Motor neuron (in vitro differentiated cells): ENCODE data around the gene QDPR. TPM values are rescaled to one million over a fixed set of nuclear protein-coding genes. Genes with fewer than 3 reads are reported as not detected.
A peak's percentile ranks its signal among the peaks of the same experiment; 100 is the strongest.
"Not testable (repeated sequence)": the region's sequence is repeated elsewhere in the genome, so short reads cannot be mapped to it uniquely, and the experiment has no call there.

Experiments
- ATAC-seq, 8 experiments: fragments of 200-7000 bp; cut with Tn5 transposase; replicated peaks in 6 of 8; 2 replicates each; pipeline ENCODE4 v1.8.0; 2021; ENCODE audit warnings: mild to moderate bottlenecking in 8 of 8, moderate library complexity in 8 of 8
- H3K27ac ChIP-seq, 2 donors: fragments of 250-450 bp; sonication (Bioruptor Pico); 2 replicates each; pipeline ENCODE4 v1.9.0; 2021; ENCODE audit warnings: antibody characterized with exemption in 2 of 2, mild to moderate bottlenecking in 2 of 2, moderate library complexity in 1 of 2
- H3K4me1 ChIP-seq, 2 donors: fragments of 250-450 bp; sonication (Bioruptor Pico); replicated peaks in 1 of 2; 2 replicates each; pipeline ENCODE4 v1.6.1; 2021; ENCODE audit warnings: antibody characterized with exemption in 2 of 2, mild to moderate bottlenecking in 2 of 2, moderate library complexity in 1 of 2
- H3K4me3 ChIP-seq, 5 donors: fragments of 250-450 bp; sonication (Bioruptor Pico); 2 replicates each; pipeline ENCODE4 v1.9.0; 2021; ENCODE audit warnings: antibody characterized with exemption in 5 of 5, mild to moderate bottlenecking in 5 of 5, moderate library complexity in 4 of 5
- WGBS, 10 experiments: fragments of 450-650 bp; shearing (Covaris generic); methylation state at CpG; one replicate each; pipeline ENCODE4 v1.0.0; 2022; 5-methylcytosine and 5-hydroxymethylcytosine counted together
- in situ Hi-C, 9 experiments: fragments of 400-800 bp; cut with MboI; loops; one replicate each; pipeline ENCODE4 v1.15.0; 2021; ENCODE audit warnings: low sequenced_read_pairs in 9 of 9, low pct_unique_long_range_greater_than_20kb in 2 of 9; ENCODE audit not compliant: unreplicated experiment in 9 of 9
- total RNA-seq, 8 experiments: library from RNA; unstranded; fragments of 300-600 nt; gene quantifications; 2 replicates each; pipeline versions ENCODE4 v1.2.3 to v1.2.4, GENCODE V29; 2022

Gene QDPR
- total RNA-seq, 8 experiments from 2014 or later: 8.5 to 25.2 (median 16.3) TPM

GRCh38 chr4:17546222-17546621 lies 34.3 kb upstream of the QDPR start:
- ATAC-seq: no peak
- H3K4me3 ChIP-seq: no peak overlapping the region
- 42 to 100% (median 91%) methylated on average over 1 to 7 of the region's 10 CpGs; no CpG with 5 or more reads in 3 of the 10 experiments for WGBS, 10 experiments
- H3K27ac ChIP-seq: no peak overlapping the region
- peaks cover 7% of the 10 kb centered on the region in 2 donors for H3K4me1 ChIP-seq
- in situ Hi-C loops: no loop called here

DNA sequence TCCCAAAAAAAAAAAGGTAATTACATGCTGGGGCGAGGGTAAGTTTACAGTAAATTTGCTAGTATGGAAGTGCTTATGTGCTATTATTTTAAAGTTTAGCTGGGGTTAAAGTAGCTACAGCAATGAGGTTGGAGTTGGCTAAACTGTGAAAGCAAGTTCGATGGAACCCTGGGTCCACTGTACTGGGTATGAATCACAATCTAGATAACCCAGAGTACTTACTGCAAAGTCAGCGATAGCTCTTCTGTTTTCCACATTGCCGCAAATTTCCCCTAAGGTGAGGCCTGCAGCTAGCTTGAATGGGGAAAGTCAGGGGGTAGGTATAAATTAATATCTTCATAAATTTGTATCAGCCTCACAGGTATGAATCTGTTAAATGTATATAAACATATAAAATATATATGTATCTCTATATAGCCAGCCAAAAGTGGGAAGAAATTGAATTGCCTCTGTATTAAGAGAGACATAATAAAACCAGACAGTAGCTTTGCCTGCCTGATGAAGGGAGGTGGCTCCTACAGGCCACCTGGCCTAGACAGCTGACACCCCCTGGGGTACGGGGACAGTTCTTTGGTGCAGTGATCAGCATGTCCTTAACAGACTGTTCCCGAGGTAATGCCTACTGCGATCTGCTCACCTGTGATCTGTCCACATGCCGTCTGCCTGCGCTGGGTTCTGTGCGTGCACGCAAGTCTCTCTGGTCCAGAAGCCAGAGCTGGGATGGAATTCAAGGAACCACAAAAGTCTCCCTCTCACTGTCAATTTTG lies 33.7 kb upstream of the QDPR start:
- no peak overlapping the region for H3K4me3 ChIP-seq
- H3K4me1 ChIP-seq: peaks cover 7% of the 10 kb centered on the region in 2 donors
- no peak for ATAC-seq
- no peak overlapping the region for H3K27ac ChIP-seq
- WGBS, 10 experiments: 0 to 100% (median 68%) methylated on average over 1 to 9 of the region's 11 CpGs
- in situ Hi-C loops: no loop called here

- Histone ChIP-seq H3K27ac (no peak overlapping the region), H3K4me1 (peaks cover 7% of the 10 kb centered on the region in 2 donors), H3K4me3 (no peak overlapping the region)
- in situ Hi-C loops: no loop called here
- ATAC-seq: no peak
- WGBS, 10 experiments: 40 to 100% (median 80%) methylated on average over 1 to 2 of the region's 3 CpGs; no CpG with 5 or more reads in 6 of the 10 experiments
Observed at GRCh38 chr4:17544831-17545234, 32.9 kb upstream of the QDPR start.

- peaks cover 7% of the 10 kb centered on the region in 2 donors for H3K4me1 ChIP-seq
- peak in 5 of 8 experiments; percentile 96 to 99 (median 98) for ATAC-seq
- H3K4me3 ChIP-seq: no peak overlapping the region
- in situ Hi-C loops: no loop called here
- no peak overlapping the region for H3K27ac ChIP-seq
- 0 to 43% (median 34%) methylated on average over 1 to 4 of the region's 6 CpGs for WGBS, 10 experiments
Observed at GRCh38 chr4:17544205-17544604, 32.3 kb upstream of the QDPR start.

- WGBS, 10 experiments: 75 to 100% (median 90%) methylated on average over 1 to 6 of the region's 6 CpGs; no CpG with 5 or more reads in 1 of the 10 experiments
- ATAC-seq, H3K27ac ChIP-seq, in situ Hi-C loops, H3K4me3 ChIP-seq, H3K4me1 ChIP-seq: not testable (repeated sequence)
Observed at GRCh38 chr4:17537060-17537459, 25.2 kb upstream of the QDPR start.

DNA sequence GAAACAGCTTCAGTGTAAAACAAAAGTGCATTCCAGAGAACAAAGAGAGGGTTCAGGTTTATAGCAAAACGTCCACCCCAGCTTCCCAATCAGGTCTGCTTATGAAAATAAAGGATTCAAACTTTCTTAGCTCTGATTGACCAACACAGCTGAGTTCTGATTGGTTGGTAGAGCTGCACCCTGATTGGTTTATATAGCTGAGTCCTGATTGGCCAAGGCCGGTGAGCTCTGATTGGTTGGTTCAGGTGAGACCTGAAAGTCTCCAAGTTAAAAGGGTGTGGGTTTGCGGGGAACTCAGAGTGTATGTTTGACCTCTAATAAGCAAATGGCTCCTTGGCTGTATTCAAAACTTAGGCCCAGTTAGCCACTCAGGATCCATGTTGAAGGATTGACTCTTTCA lies 24.0 kb upstream of the QDPR start:
- H3K4me3 ChIP-seq: no peak overlapping the region
- H3K4me1 ChIP-seq: no peaks in the 10 kb centered on the region
- WGBS, 10 experiments: 0 to 93% (median 81%) methylated on average over 1 to 3 of the region's 3 CpGs; no CpG with 5 or more reads in 2 of the 10 experiments
- in situ Hi-C loops: no loop called here
- ATAC-seq: no peak
- no peak overlapping the region for H3K27ac ChIP-seq

- Histone ChIP-seq H3K4me3 (no peak overlapping the region), H3K27ac (no peak overlapping the region), H3K4me1 (no peaks in the 10 kb centered on the region)
- in situ Hi-C loops: no loop called here
- no peak for ATAC-seq
- WGBS, 10 experiments: 32 to 94% (median 87%) methylated on average over 2 to 4 of the region's 4 CpGs
Observed at GRCh38 chr4:17535242-17535641, 23.4 kb upstream of the QDPR start.

DNA sequence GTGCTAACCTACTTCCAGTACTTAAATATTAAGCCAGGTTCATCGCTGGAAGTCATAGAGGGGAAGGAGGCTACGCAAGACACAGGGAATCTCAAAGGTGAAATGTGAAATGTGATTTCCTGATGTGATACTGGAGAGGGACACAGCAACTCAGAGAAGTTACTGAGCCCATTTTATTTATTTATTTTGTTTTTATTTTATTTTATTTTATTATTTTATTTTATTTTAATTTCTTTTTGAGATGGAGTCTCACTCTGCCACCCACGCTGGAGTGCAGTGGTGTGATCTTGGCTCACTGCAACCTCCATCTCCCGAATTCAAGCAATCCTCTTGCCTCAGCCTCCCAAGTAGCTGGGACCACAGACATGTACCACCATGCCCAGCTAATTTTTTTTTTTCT lies 22.8 kb upstream of the QDPR start:
- H3K4me3 ChIP-seq: no peak overlapping the region
- H3K27ac ChIP-seq: no peak overlapping the region
- H3K4me1 ChIP-seq: no peaks in the 10 kb centered on the region
- 73 to 100% (median 100%) methylated on average over 1 to 4 of the region's 4 CpGs for WGBS, 10 experiments
- ATAC-seq: no peak
- in situ Hi-C loops: no loop called here

DNA sequence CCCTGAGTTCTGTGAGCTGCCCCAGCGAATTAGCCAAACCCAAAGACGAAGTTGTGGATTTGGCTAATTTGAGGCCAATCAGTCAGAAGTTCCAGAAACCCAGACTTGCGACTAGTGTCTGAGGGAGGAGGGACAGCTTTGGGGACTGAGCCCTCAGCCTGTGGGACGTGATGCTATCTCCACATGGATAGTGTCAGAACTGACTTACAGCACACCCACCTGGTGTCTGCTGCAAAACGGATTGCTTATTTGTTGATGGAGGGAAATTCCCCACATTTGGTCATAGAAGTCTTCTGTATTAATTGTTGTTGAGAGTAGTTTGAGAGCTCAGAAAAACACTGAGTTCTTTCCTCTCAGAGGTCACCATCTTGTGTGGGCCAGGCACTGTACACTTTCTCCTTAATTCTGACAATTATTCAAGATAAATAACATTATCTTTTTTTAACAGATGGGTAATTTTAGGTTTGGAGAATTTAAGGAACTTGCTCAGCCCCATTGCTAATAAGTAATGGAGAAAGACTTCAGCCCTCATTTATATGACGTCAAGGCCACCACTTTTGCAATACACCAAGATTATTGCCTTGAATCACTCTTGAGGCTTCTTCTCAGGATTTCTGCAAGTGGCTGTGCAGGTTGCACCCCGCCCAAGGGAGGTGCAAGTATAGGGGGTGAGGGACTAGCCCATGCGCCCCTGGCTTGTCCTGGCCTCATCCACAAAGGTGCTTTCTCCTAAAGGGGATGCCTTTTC lies 19.8 kb upstream of the QDPR start:
- H3K4me3 ChIP-seq: no peak overlapping the region
- ATAC-seq: no peak
- 0 to 100% (median 60%) methylated on average over 1 to 6 of the region's 8 CpGs; no CpG with 5 or more reads in 1 of the 10 experiments for WGBS, 10 experiments
- no peaks in the 10 kb centered on the region for H3K4me1 ChIP-seq
- in situ Hi-C loops: no loop called here
- H3K27ac ChIP-seq: no peak overlapping the region

GRCh38 chr4:17528551-17529165 lies 16.8 kb upstream of the QDPR start:
- H3K27ac ChIP-seq: no peak overlapping the region
- H3K4me3 ChIP-seq: no peak overlapping the region
- no peak for ATAC-seq
- in situ Hi-C loops: no loop called here
- H3K4me1 ChIP-seq: no peaks in the 10 kb centered on the region
- 63 to 100% (median 93%) methylated on average over 1 to 10 of the region's 10 CpGs; no CpG with 5 or more reads in 1 of the 10 experiments for WGBS, 10 experiments

- H3K4me1 ChIP-seq: no peaks in the 10 kb centered on the region
- ATAC-seq: no peak
- in situ Hi-C loops: no loop called here
Observed at GRCh38 chr4:17526695-17527477, 15.0 kb upstream of the QDPR start.

GRCh38 chr4:17523662-17524061 lies 11.8 kb upstream of the QDPR start:
- WGBS, 10 experiments: 0 to 51% (median 40%) methylated on average over 1 to 2 of the region's 2 CpGs; no CpG with 5 or more reads in 5 of the 10 experiments

More at GRCh38 chr4:17526695-17527477, 15.0 kb upstream of the QDPR start:
- 53 to 91% (median 84%) methylated on average over 11 to 25 of the region's 27 CpGs; no CpG with 5 or more reads in 1 of the 10 experiments for WGBS, 10 experiments
- Histone ChIP-seq H3K4me3 (no peak overlapping the region), H3K27ac (no peak overlapping the region)

More at GRCh38 chr4:17523662-17524061, 11.8 kb upstream of the QDPR start:
- Histone ChIP-seq H3K4me1 (no peaks in the 10 kb centered on the region), H3K27ac (no peak overlapping the region), H3K4me3 (no peak overlapping the region)
- ATAC-seq: peak in 2 of 8 experiments; percentile 43 to 63
- in situ Hi-C loops: no loop called here
